Retinal pigment epithelial cell (primary cell): Measurements from ENCODE around the gene TECPR2.

Experiments
- DNase-seq: peaks from one replicate; pipeline ENCODE4 v3.0.0-alpha.2; 2010; ENCODE audit warnings: low read depth
- H3K4me3 ChIP-seq: 2 replicates; pipeline ENCODE4 v1.5.1; 2011; ENCODE audit warnings: mild to moderate bottlenecking, low read length, control low read depth, moderate library complexity
- CTCF ChIP-seq: conservative IDR thresholded peaks from 2 replicates; pipeline ENCODE4 v1.5.1; 2011; ENCODE audit warnings: low read depth, low read length, control low read depth, inconsistent platforms

Gene TECPR2

GRCh38 chr14:102360388-102360787 lies 2.4 kb upstream of the TECPR2 start:
- TF ChIP-seq CTCF: no peak
- no peak for DNase-seq

GRCh38 chr14:102362084-102362483 lies 657 bp upstream of the TECPR2 start:
- peak overlapping the region; percentile 97 for H3K4me3 ChIP-seq
- no peak for TF ChIP-seq CTCF
- no peak for DNase-seq

More at GRCh38 chr14:102360388-102360787, 2.4 kb upstream of the TECPR2 start:
- no peak overlapping the region for H3K4me3 ChIP-seq

GRCh38 chr14:102363182-102363943 lies 622 bp downstream of the TECPR2 start:
- no peak for DNase-seq
- H3K4me3 ChIP-seq: peak overlapping the region; percentile 97
- TF ChIP-seq CTCF: no peak

GRCh38 chr14:102370305-102370809 lies 7.6 kb downstream of the TECPR2 start:
- H3K4me3 ChIP-seq: no peak overlapping the region
- no peak for DNase-seq
- TF ChIP-seq CTCF: no peak

GRCh38 chr14:102371361-102371760 lies 8.6 kb downstream of the TECPR2 start:
- no peak for TF ChIP-seq CTCF
- no peak overlapping the region for H3K4me3 ChIP-seq
- DNase-seq: no peak

GRCh38 chr14:102373110-102373509 lies 10.4 kb downstream of the TECPR2 start:
- no peak for TF ChIP-seq CTCF
- no peak for DNase-seq
- no peak overlapping the region for H3K4me3 ChIP-seq

GRCh38 chr14:102374264-102374663 lies 11.5 kb downstream of the TECPR2 start:
- TF ChIP-seq CTCF: no peak
- DNase-seq: no peak
- no peak overlapping the region for H3K4me3 ChIP-seq
